HepG2 (cell line): ENCODE data around the gene ZMIZ1. TPM values are rescaled to one million over a fixed set of nuclear protein-coding genes. Genes with fewer than 3 reads are reported as not detected.

ENCODE experiments used
- ATAC-seq: fragments of 200-7000 bp; cut with Tn5 transposase; 3 replicates; pipeline ENCODE4 v1.9.1; 2020; ENCODE audit warnings: mild to moderate bottlenecking, moderate library complexity
- BruUV-seq: library from RNA; stranded (reverse); fragments of 400-500 nt; replicated peaks from 2 replicates; lab custom pipeline; 2021; lab: Mats Ljungman, UMichigan
- CTCF ChIA-PET: fragments of 300-600 bp; formaldehyde crosslinking; extraction: SDS; loops from one replicate; lab custom pipeline; 2021; ENCODE audit warnings: low total read pairs, inconsistent platforms, low intra/inter-chr PET ratio; lab: Yijun Ruan, JAX
- POLR2A ChIA-PET: fragments of 350-600 bp; sonication (Branson Sonifier 250); formaldehyde crosslinking; loops from one replicate; lab custom pipeline; 2020; ENCODE audit warnings: antibody characterized with exemption, inconsistent platforms; lab: Yijun Ruan, JAX
- DNase-seq: peaks from one replicate; pipeline ENCODE4 v3.0.0-alpha.2; 2015; ENCODE audit warnings: low spot score
- FAIRE-seq: peaks from 3 replicates; lab custom pipeline; 2011; peaks lifted over from hg19 to GRCh38; lab: Jason Lieb, UNC
- H2AFZ ChIP-seq: one replicate; pipeline ENCODE4 v1.6.1; 2011; ENCODE audit warnings: low read length, inconsistent platforms
- H3K27ac ChIP-seq: fragments of 300-600 bp; 3 replicates; pipeline ENCODE4 v1.8.0; 2011; ENCODE audit warnings: mixed run types, mild to moderate bottlenecking, mixed read lengths, low read length, inconsistent platforms; ENCODE audit not compliant: insufficient read depth; ENCODE audit errors: extremely low read length
- H3K27me3 ChIP-seq, 2 experiments: fragments of 200-600 bp in 1 of 2; 2 replicates in 1 of 2; 3 replicates in 1 of 2; pipeline versions ENCODE4 v1.6.0 to v1.8.0; 2011; ENCODE audit warnings: low read length in 2 of 2, mild to moderate bottlenecking in 2 of 2, moderate library complexity in 2 of 2, inconsistent platforms in 1 of 2; ENCODE audit not compliant: insufficient read depth in 2 of 2, control insufficient read depth in 1 of 2
- H3K36me3 ChIP-seq, 2 experiments: fragments of 200-600 bp in 1 of 2; replicated peaks in 1 of 2; 2 replicates in 1 of 2; 3 replicates in 1 of 2; pipeline versions ENCODE4 v1.5.1 to v1.8.0; 2011; ENCODE audit warnings: low read length in 2 of 2, inconsistent platforms in 1 of 2; ENCODE audit not compliant: insufficient read depth in 2 of 2, control insufficient read depth in 1 of 2
- H3K4me1 ChIP-seq: 2 replicates; pipeline ENCODE4 v1.5.1; 2012; ENCODE audit warnings: low read length, inconsistent platforms; ENCODE audit not compliant: insufficient read depth
- H3K4me2 ChIP-seq: 2 replicates; pipeline ENCODE4 v1.6.0; 2011; ENCODE audit warnings: low read depth, low read length, inconsistent platforms
- H3K4me3 ChIP-seq, 3 experiments: fragments of 200-600 bp in 1 of 3; sonication (generic), shearing (Covaris generic) in 1 of 3; replicated peaks in 1 of 3; 2 replicates each; pipeline ENCODE4 v1.5.1; 2011 to 2016; ENCODE audit warnings: low read length in 3 of 3, inconsistent platforms in 2 of 3, low read depth in 2 of 3, mild to moderate bottlenecking in 2 of 3, control low read depth in 1 of 3, mixed read lengths in 1 of 3; ENCODE audit not compliant: insufficient read depth in 1 of 3
- H3K79me2 ChIP-seq: one replicate; pipeline ENCODE4 v1.6.1; 2011; ENCODE audit warnings: low read length, inconsistent platforms; ENCODE audit not compliant: insufficient read depth
- H3K9ac ChIP-seq: 2 replicates; pipeline ENCODE4 v1.6.0; 2011; ENCODE audit warnings: mild to moderate bottlenecking, low read depth, low read length, inconsistent platforms; ENCODE audit not compliant: insufficient read depth
- H3K9me3 ChIP-seq: 2 replicates; pipeline ENCODE4 v1.5.1; 2012; ENCODE audit warnings: mild to moderate bottlenecking, low read length
- H4K20me1 ChIP-seq: 2 replicates; pipeline ENCODE4 v1.6.0; 2011; ENCODE audit warnings: inconsistent platforms, mild to moderate bottlenecking, low read length, moderate library complexity; ENCODE audit not compliant: insufficient read depth
- AGO2 ChIP-seq: fragments of 200-400 bp; formaldehyde crosslinking; optimal IDR thresholded peaks from 2 replicates; pipeline ENCODE3; 2017; ENCODE audit warnings: mild to moderate bottlenecking, low read depth, low read length, moderate library complexity
- ELF4 ChIP-seq: sonication (generic); formaldehyde crosslinking; IDR thresholded peaks from 2 replicates; pipeline ENCODE4 v1.5.0; 2020; ENCODE audit warnings: missing genetic modification reagents, mild to moderate bottlenecking, moderate library complexity, borderline replicate concordance
- ERF ChIP-seq: IDR thresholded peaks from 2 replicates; pipeline ENCODE4 v1.6.1; 2018; ENCODE audit warnings: missing biosample characterization, missing genetic modification reagents
- ETV6 ChIP-seq: sonication (generic); formaldehyde crosslinking; conservative IDR thresholded peaks from 2 replicates; pipeline ENCODE4 v1.4.0; 2020; ENCODE audit warnings: missing genetic modification reagents
- POLR2A ChIP-seq, 2 experiments: IDR thresholded peaks; 2 replicates each; pipeline ENCODE4 v1.6.1; 2011; ENCODE audit warnings: low read depth in 2 of 2, low read length in 2 of 2, mild to moderate bottlenecking in 1 of 2, moderate library complexity in 1 of 2; ENCODE audit not compliant: insufficient read depth in 1 of 2
- POLR2G ChIP-seq: fragments of 200-400 bp; formaldehyde crosslinking; IDR thresholded peaks from 2 replicates; pipeline ENCODE4 v1.6.1; 2018; ENCODE audit warnings: mild to moderate bottlenecking, low read depth, low read length, moderate library complexity
- RBM22 ChIP-seq: fragments of 200-400 bp; formaldehyde crosslinking; optimal IDR thresholded peaks from 2 replicates; pipeline ENCODE3; 2017; ENCODE audit warnings: mild to moderate bottlenecking, low read length, moderate library complexity
- WGBS: methylation state at CpG from one replicate; pipeline ENCODE4 v1.1.6; 2017; ENCODE audit warnings: low lambda C conversion rate; 5-methylcytosine and 5-hydroxymethylcytosine counted together
- in situ Hi-C: cut with HindIII; loops from 2 replicates; pipeline ENCODE4 v1.10.0; 2017; ENCODE audit warnings: low pct_unique_long_range_greater_than_20kb; ENCODE audit not compliant: extremely low pct_ligation_motif_present
- intact Hi-C: fragments of 100-400 bp; cut with micrococcal nuclease; formaldehyde crosslinking; loops from one replicate; pipeline ENCODE4 v1.10.0; 2022; ENCODE audit not compliant: unreplicated experiment
- polyA plus RNA-seq, 8 experiments: library from polyadenylated mRNA; depleted of rRNA in 3 of 8; stranded (reverse) in 7 of 8; unstranded in 1 of 8; fragments of >200 nt; fragmentation: Illumina TruSeq in 4 of 8; extraction: Trizol in 4 of 8; gene quantifications; 2 replicates each; pipeline versions ENCODE4 v1.2.1 to v1.2.3, GENCODE V29; 2011 to 2016; ENCODE audit warnings: low read depth in 4 of 8, missing spikeins in 1 of 8, mixed read lengths in 1 of 8; ENCODE audit not compliant: insufficient read depth in 1 of 8
- total RNA-seq, 5 experiments: library from RNA; depleted of rRNA; stranded (reverse); fragments of >200 nt; fragmentation: Illumina TruSeq; extraction: Trizol; gene quantifications; 2 replicates each; pipeline ENCODE4 v1.2.3, GENCODE V29; 2016; ENCODE audit warnings: low read depth in 1 of 5
- TF ChIP-seq, protein P1 (sequence below): sonication (generic); formaldehyde crosslinking; IDR thresholded peaks from 2 replicates; pipeline ENCODE4 v1.5.1; 2020; ENCODE audit warnings: mild to moderate bottlenecking, missing genetic modification reagents, moderate library complexity

Gene ZMIZ1
- total and polyA plus RNA-seq, 2 of the 13 experiments (the other 11 are each of a cell fraction or from before 2014, with no cell fraction given) = 5.3 to 10.2 TPM

DNA sequence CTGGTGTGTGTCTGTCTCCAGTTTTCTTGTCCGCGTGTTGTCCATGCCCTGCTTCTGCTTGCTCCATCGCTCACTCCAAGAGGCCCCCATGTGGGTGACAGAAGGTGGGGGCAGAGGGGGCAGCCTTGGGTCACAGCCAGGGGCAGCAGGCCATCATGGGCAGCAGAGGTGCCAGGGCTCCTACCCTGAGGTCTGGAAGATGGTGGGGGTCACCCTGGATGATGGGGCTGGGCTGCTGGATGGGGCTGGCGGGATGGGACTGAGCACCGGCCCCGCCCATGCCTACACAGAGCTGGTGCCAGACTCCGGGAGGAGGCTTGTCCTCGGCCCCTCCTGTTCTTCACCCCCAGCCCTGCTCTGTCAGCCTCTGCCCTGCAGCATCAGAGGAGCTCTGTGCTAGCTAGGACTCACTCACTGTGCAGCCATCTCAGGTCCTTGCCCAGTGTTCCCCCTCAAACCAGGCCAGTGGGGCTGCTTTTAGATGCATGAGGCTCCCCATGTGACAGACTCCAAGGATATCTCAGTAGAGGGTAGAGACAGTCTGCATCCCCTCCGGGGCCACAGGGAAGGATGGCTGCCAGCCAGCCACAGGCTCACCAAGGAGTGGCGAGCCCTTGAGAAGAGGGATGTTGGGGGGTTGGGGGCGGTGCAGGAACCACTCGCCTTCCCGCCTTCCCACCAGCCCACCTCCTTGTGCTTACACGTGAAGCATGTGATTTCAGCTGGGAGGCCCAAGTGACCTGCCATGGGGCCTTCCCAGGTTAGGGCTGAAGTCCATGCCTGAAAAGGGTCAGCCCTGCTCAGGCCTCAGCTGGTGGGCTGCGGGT lies 243.0 kb downstream of the ZMIZ1 start:
- no peak overlapping the region for H2AFZ ChIP-seq
- DNase-seq (no peak), ATAC-seq (no peak; the same call in 2 of the 3 replicates), FAIRE-seq (no peak)
- H3K4me3 ChIP-seq = no peak overlapping the region
- 92% methylated on average over 6 of the region's 15 CpGs for WGBS
- no peak overlapping the region for H3K9ac ChIP-seq
- intact Hi-C loops = no loop called here
- no peak overlapping the region for H3K4me2 ChIP-seq
- H3K27ac ChIP-seq = no peak overlapping the region
- ChIA-PET POLR2A (no interaction called here), CTCF (no interaction called here)
- no peaks in the 10 kb centered on the region for H3K9me3 ChIP-seq
- H3K27me3 ChIP-seq = no peaks in the 10 kb centered on the region; a peak in 1 of 5 replicates
- H3K4me1 ChIP-seq = peaks cover 5% of the 10 kb centered on the region
- H3K79me2 ChIP-seq = no peaks in the 10 kb centered on the region
- TF ChIP-seq, protein P1, sequence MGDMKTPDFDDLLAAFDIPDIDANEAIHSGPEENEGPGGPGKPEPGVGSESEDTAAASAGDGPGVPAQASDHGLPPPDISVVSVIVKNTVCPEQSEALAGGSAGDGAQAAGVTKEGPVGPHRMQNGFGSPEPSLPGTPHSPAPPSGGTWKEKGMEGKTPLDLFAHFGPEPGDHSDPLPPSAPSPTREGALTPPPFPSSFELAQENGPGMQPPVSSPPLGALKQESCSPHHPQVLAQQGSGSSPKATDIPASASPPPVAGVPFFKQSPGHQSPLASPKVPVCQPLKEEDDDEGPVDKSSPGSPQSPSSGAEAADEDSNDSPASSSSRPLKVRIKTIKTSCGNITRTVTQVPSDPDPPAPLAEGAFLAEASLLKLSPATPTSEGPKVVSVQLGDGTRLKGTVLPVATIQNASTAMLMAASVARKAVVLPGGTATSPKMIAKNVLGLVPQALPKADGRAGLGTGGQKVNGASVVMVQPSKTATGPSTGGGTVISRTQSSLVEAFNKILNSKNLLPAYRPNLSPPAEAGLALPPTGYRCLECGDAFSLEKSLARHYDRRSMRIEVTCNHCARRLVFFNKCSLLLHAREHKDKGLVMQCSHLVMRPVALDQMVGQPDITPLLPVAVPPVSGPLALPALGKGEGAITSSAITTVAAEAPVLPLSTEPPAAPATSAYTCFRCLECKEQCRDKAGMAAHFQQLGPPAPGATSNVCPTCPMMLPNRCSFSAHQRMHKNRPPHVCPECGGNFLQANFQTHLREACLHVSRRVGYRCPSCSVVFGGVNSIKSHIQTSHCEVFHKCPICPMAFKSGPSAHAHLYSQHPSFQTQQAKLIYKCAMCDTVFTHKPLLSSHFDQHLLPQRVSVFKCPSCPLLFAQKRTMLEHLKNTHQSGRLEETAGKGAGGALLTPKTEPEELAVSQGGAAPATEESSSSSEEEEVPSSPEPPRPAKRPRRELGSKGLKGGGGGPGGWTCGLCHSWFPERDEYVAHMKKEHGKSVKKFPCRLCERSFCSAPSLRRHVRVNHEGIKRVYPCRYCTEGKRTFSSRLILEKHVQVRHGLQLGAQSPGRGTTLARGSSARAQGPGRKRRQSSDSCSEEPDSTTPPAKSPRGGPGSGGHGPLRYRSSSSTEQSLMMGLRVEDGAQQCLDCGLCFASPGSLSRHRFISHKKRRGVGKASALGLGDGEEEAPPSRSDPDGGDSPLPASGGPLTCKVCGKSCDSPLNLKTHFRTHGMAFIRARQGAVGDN (CRISPR knock-in tag) = peak; percentile 30; the same call in 1 of the 2 replicates
- TF ChIP-seq POLR2G = peak; percentile 34; the same call in 1 of the 2 replicates
- TF ChIP-seq RBM22 = peak; percentile 59
- TF ChIP-seq ELF4 (CRISPR knock-in tag) = no peak
- no peak for TF ChIP-seq POLR2A (IDR thresholded peaks at IDR 0.05; ENCODE audit: insufficient read depth in 1 of 2, low read depth in 2 of 2, low read length in 2 of 2)
- TF ChIP-seq ERF (CRISPR knock-in tag) = no peak
- no peak for TF ChIP-seq ETV6
- TF ChIP-seq AGO2 = peak; percentile 2
- peaks cover 26 to 41% of the 10 kb centered on the region in 2 experiments for H3K36me3 ChIP-seq
- BruUV-seq = no TSS peak
- no peaks in the 10 kb centered on the region for H4K20me1 ChIP-seq
- in situ Hi-C loops = no loop called here
